Islet precursor cell (in vitro differentiated cells): ENCODE data around the gene TUBD1.
"Not testable (repeated sequence)": the region's sequence is repeated elsewhere in the genome, so short reads cannot be mapped to it uniquely, and the experiment has no call there.

Experiments used
- DNase-seq: peaks from one replicate; pipeline ENCODE4 v3.0.0-alpha.2; 2018

The TUBD1 gene

DNA sequence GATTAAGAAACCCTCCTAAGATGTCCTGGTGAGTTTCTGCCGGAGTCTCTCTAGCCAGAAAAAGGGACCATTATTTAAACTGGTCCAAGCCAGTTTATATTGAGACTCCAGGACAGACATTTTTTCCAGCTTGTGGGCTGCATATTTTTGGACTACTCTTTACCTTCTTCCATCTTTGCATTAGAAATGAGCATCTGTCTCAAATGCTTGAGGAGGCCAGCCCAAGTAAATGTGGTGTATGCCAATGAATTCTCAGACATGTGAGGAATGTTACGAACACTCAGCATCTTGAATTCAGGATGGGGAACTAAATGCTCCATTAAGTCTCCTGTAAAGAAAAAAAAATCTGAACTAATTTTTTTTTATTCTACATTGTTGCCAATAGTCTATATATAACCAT, 18.4 kb downstream of the TUBD1 start:
- DNase-seq: no peak

DNA sequence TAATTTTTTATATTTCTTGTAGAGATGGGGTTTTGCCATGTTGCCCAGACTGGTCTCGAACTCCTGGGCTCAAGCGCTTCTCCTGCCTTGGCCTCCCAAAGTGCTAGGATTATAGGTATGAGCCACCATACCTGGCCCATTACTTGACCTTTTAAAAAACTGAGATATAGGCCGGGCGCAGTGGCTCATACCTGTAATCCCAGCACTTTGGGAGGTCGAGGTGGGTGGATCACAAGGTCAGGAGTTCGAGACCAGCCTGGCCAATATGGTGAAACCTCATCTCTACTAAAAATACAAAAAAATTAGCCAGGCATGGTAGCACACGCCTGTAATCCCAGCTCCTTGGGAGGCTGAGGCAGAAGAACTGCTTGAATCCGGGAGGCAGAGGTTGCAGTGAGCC, 19.3 kb downstream of the TUBD1 start:
- DNase-seq: not testable (repeated sequence)

DNA sequence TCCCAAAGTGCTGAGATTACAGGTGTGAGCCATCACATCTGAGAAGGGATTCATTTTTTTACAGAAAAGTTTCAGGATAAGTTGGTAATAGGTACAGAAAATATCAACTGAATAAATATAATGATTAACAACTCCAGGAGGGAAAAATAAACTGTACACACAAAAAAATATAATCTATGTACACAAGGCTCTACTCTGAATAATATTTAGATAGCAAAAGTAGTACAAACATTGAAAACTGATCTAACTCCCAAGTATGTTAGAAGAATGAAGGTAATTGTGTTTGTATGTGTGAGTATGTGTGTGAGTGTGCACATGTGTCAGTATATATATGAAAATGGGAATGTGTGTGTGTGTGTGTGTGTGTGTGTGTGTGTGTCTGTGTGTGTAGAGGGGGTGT, 20.4 kb downstream of the TUBD1 start:
- DNase-seq: no peak

DNA sequence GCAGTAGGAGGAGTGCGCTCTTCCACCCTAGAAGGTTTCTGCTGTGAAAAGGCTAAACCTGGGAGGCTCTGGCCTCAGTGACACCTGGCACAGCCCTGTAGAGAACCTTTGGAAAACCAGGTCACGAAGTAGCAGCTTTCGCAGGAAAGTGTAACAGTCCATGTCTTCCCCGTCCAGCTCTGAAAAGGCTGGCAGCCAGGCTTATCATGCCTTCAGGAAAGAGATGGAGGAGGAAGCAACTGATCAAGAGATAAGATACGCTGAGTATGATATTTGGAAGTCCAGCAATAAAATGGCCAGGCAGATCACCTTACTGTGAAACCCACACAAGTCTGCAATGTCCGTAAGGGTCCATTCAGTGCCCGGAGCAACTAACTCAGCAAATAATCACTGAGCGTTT, 22.3 kb downstream of the TUBD1 start:
- no peak for DNase-seq

DNA sequence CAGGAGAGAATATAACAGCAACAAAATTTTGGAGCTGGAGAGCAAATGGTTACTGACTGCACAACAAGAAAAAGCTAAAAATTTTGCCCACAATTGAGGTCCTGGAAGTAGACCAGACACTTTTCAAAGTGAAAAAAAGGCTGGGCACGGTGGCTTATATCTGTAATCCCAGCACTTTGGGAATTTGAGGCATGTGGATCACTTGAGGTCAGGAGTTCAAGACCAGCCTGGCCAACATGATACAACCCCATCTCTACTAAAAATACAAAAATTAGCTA, 22.9 kb downstream of the TUBD1 start:
- no peak for DNase-seq

DNA sequence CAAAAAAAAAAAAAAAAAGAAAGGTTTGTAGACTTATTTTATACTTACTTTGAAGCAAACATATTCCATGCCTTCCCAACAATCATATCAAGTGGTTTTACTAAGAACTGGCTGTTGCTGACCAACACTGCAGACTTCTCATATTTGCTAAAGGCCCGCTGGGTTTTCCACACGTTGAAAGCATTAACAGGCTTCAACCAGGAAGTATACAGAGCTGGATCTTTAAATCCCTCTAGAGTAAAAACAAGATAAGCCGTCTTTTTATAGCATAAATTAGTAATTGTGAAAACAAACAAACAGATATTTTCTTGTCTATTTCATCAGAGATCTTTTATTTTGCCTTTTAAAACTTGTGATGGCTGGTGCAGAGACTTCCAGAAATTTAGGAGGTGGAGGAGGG, 29.1 kb downstream of the TUBD1 start:
- no peak for DNase-seq

DNA sequence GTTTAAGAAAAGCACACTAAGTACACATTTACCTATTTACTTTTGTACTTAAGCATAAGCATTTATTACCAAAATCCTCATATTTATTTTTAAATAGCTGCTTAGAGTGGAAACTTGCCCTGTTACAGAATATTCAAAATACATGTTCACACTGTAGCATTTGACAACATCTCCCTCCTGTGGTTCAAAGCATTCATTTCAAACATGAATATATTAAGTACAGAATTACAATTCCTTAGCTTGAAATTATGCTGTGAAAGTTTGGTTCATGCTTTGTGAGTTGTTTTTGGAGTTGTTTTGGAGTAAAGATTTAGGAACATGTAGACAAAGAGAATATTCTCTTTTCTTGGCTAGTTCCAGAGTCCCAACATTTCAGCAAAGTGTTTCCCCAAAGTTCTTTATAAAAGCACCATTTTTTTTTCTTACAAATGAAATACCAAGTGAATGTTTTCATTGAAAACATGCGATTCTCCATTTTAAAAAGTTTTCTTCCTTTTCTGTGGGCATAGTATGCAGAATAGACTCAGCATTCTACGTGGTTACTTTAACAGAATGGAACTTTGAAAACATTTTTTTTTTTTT, 33.2 kb downstream of the TUBD1 start:
- DNase-seq: no peak

DNA sequence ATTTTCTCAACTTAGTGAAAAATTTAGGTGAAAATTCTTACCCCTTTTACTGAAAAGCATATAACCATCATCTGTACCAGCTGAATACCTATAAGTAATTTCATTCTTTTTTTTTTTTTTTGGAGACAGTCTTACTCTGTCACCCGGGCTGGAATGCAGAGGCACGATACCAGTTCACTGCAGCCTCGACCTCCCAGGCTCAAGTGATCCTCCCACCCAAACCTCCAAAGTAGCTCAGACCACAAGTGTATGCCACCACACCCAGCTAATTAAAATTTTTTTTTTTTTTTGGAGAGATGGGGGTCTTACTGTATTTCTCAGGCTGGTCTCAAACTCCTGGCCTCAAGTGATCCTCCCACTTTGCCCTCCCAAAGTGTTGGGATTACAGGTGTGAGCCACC, 33.8 kb downstream of the TUBD1 start:
- DNase-seq: no peak

DNA sequence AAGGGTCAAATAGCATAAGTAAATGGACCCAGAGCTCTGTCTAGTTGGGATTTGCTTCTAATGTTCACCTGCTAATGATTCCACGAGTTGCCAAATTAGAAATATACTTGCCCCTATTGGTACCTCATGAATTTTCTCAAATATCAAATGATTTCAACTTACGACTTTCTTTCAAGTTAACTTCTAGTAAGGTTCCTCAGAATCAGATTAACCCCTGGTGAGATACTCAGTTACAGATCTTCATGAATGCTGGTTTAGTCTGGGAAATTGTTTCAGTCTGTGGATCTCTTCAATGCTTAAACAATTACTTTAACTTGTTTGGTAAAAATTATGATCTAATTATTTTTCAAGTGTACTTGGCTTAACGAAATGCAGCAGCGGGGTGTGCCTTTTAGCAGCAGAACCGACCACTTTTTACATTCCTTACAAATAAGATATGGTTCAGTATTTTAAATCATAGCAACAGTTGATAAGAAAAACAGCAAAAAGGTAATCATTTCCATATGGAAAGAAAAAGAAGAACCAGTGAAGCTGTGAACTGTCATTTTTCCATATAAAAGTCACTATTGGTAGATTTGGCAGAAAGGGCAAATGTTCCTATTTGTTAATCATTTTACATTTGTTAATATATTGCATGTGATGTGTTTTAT, 34.5 kb downstream of the TUBD1 start:
- DNase-seq: no peak

DNA sequence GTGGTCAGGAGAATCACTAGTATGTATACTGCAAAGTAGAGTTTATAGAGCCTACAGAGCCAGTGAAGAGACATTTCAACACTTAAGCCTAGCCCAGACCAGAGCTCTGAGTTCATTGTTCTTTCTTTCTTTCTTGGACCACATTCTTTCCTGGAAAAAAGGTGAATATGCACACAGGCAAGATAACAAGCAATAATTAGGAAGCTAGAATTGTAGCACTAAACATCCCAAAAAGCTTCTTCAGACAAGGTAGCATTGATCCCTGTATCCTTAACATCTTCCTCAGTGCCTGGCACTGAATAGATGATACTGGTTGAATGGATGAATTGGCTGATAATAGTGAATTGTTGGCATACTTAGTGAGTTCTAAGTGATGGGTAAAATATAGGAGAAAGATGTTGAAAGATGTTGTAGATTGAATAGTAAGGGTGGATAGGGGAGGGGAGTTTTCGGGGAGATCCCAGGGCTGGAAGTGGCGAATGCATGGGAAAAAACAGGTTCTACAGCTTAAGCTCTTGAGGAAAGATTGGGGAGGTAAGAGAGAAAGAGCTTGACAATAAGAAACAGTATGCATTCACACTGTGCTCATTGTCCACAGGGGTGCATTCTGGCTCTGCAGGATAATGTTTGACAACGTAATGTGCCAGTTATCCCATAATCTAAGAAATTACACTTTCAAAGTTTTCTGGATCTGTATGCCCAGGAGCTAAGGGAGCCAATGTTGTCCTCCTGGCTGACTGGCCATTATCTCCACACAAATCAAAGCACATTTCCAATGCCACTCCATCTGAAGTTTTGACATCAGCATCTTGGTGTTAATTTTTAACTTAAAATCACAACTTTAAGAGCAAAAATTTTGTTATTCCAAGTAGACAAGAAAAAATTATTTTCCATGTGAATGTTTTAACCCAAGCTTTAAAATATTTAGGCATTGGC, 35.6 kb downstream of the TUBD1 start:
- DNase-seq: no peak

DNA sequence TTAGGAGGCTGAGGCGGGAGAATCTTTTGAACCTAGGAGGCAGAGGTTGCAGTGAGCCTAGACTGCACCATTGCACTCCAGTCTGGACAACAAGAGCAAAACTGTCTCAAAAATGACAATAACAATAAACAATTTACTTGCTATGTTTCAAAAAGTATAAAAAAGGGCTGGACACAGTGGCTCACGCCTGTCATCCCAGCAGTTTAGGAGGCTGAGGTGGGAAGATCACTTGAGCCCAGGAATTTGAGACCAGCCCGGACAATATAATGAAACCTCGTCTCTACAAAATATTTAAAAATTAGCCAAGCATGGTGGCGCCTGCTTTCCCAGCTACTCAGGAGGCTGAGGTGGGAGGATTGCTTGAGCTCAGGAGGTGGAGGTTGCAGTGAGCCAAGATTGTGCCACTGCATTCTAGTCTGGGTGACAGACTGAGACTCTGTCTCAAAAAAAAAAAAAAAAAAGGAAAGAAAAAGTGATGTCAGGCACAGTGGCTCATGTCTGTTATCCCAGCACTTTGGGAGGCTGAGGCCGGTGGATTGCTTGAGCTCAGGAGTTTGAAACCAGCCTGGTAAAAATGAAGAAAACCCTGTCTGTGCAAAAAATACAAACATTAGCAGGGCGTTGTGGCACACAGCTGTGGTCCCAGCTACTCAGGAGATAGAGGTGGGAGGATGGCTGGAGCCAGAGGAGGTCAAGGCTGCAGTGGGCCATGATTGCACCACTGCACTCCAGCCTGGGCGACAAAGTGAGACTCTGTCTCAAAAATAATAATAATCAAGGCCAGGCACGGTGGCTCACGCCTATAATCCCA, 38.6 kb downstream of the TUBD1 start:
- not testable (repeated sequence) for DNase-seq

DNA sequence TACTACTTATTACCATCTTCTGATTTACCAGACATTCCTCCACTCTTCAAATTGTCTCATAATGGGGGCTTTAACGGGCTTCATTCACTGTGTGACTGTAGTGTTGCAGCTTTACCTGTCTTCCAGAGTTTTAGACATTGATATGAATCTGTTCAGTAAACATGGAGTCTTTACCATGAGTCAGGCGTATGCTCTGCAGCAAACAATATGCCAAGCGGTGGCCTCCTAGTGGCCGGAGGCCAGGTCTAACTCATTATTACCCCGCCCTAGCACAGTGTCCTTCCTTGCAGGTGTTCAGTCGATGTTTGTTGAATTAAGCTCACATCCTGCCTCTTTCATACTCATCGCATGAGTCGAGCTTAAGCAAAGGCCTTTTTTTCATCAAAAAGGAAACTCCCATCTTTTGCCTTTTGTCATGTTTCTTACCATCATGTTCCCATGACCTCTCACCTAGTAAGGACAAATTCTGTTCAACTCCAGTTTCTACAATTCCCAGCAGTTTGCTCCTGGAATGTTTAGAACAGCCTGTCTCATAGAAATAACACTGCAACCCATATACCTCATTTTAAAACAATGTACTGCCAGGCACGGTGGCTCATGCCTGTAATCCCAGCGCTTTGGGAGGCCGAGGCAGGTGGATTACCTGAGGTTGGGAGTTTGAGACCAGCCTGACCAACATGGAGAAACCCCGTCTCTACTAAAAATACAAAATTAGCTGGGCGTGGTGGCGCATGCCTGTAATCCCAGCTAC, 39.4 kb downstream of the TUBD1 start:
- DNase-seq: peak; percentile 81

DNA sequence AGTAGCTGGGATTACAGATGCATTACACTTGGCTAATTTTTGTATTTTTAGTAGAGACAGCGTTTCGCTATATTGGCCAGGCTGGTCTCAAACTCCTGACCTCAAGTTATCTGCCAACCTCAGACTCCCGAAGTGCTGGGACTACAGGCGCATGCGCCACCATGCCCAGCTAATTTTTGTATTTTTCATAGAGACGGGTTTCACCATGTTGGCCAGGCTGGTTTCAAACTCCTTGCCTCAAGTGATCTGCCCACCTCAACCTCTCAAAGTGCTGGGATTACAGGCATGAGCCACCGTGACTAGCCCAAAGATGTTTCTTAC, 39.9 kb downstream of the TUBD1 start:
- not testable (repeated sequence) for DNase-seq

DNA sequence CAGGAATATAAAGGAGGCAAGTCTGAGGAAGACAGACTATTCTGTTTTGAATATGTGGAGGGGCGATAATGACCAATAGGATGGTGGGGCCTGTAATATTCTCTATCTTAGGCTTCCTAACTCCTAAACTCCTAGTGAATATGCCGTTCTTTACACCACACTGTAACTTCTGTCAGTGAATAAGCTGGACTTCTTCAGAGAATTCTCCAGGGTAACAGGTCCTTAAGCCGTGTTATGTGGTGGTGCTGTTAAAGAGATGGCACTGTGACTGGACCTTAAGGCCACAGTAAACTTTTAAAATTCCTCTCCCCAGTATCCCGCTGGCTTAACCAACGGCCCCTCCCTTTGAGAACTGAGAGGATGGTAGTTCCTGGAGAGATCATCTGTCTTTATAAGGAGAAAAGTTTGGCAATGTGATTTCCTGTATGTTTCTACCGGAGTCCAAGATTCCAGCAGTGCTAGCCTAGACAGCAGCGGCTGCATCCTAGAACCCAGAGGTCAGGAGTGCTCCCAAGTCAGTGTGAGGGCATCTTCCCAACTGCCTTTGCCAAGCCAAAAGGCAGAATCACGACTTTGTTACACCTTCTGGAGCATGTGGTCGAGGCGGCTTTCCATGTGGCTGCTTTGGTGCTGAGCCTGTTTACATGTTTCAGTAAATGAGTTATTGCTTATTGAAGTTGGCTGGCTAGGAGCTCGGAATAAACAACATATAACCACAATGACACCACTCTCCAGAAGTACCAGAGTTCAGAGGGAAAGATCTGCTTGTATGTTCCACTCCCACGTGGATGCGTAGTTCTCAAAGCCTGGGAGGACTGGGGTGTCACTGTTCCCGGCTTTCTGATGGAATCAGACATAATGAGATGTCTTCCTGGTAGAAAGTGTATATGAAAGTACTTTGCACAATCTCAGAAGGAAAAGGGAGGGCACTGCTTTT, 41.0 kb downstream of the TUBD1 start:
- no peak for DNase-seq

DNA sequence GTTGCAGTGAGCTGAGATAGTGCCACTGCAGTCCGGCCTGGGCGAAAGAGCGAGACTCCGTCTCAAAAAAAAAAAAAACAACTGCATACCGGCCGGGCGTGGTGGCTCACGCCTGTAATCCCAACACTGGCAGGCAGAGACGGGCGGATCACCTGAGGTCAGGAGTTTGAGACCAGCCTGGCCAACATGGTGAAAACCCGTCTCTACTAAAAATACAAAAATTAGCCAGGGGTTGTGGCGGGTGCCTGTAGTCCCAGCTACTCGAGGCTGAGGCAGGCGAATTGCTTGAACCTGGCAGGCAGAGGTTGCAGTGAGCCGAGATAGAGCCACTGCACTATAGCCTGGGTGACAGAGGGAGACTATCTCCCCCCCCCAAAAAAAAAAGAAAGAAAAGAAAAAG, 42.4 kb downstream of the TUBD1 start:
- not testable (repeated sequence) for DNase-seq

DNA sequence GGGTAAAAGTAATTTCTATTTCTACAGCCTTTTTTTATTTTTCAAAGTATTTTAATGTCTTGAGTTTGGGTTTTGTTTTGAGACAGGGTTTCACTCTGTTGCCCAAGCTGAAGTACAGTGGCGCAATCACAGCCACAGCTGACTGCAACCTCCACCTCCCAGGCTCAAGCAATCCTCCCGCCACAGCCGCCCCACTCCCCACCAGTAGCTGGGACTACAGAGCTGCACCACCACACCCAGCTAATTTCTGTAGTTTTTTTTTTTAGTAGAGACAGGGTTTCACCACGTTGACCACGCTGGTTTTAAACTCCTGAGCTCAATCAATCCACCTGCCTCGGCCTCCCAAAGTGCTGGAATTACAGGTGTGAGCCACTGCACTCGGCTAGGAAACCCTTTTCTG, 44.0 kb downstream of the TUBD1 start:
- DNase-seq: no peak

DNA sequence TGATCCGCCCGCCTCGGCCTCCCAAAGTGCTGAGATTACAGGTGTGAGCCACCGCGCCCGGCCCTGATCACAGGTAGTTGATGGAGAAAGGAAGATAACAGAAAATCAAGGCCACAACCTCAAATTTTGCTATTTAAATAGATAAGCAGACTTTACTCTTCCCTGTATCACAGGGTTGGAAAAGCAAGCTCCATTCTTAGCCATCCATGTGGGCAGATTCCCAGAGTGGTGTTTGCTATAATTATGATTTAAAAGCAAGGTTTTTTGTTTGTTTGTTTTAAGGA, 44.4 kb downstream of the TUBD1 start:
- no peak for DNase-seq

DNA sequence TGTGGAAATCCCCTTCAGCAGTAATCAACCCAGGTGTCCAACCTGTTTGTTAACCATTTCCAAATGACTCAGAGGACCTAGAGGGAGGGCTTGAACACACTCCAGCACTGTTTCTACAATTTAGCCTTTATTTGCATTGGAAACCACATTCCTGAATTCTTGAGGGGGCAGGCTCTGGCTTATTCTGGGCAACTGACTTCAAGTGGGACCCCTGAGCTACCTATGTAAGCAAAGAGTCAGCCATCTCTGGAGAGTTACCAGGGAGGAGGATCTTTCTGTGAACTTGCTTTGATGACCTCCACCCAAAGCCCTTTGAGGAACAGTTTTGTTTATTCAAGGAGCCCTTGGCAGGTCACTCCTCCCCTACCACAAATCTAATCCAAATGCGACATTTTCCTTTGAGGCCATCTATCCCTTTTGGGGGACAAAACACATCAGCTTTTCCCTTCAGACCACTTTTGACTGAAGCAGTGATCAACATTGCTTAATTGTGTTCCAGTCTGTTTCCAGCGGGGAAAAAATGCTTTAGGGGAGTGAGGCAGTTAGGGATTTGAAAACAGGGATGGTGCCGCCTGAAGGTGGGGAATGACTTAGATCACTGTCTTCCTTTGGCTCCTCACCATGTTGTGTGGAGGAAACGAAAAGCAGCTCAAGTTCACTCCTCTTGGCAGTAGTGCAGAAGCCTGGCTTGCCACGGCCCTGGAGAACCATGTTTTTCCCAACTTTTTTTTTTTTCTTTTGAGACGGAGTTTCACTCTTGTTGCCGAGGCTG, 46.2 kb downstream of the TUBD1 start:
- peak; percentile 79 for DNase-seq

DNA sequence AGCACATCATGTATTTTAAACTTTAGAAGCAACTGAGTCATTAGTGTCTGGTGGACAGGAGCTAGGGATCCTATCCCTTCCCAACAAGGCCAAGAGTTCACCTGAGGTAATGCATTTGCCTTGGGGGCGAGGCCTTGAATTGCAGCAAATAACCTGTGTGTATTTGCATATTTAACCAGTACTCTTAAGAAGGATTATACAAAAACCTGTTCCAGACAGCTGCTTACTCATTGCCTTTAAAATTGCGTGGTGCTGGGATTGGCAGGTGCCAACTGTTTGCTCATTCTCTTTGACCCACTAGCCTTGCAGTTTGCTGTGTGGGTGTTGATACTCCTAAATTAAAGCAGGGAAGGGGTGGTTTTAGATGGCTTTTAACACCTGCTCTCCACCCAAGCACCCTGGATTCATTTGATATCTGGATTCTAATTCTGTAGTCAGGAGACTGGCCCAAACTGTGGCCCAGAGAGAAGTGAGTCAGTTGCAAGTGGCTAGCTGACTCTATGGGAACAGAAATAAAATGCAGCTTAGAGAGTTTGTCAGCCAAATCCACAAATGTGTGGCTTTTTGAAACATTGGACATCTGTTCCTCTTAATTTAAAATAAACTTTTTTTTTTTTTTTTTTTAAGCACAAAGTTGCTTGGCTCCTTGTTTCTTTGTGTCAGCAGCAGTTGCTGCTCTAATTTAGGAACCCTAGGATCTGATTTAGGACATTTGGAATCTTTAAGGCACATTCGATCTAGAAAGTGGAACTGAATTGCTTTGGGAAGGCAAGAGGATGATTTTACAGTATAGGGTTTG, 46.9 kb downstream of the TUBD1 start:
- peak; percentile 91 for DNase-seq

DNA sequence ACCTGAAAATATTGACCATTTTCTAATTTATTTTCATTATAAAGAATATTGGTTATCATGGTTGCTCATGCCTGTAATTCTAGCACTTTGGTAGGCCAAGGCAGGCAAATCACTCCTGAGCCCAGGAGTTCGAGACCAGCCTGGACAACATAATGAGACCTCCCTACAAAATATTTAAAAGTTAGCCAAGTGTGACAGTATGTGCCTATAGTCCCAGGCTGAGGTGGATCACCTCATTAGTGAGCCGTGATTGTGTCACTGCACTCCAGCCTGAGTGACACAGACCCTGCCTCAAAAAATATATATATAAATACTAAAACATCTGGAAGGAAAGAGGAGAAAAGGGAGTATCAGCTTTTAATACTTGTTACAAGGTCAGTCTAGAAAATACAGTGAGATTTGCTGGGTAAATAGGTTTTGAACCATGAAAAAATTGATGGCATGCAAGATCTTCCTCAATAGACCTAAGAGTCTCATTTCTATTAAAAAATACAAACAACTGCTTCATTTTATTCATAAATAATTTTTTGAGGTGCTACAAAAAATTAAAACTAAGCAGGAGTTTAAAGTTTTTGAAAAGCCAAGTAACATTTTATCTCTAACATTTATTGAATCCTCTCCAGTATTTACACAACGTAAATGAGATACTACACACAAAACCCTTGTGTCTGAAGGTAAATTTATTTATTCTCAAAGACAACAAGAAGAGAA, 47.7 kb downstream of the TUBD1 start:
- DNase-seq: no peak
